GM18526 (cell line): ENCODE data around the gene SLC51B.

Source experiments
- POLR2A ChIP-seq: IDR thresholded peaks from 3 replicates; pipeline ENCODE4 v1.6.1; 2011; ENCODE audit not compliant: insufficient read length; ENCODE audit errors: extremely low read depth

The SLC51B gene

DNA sequence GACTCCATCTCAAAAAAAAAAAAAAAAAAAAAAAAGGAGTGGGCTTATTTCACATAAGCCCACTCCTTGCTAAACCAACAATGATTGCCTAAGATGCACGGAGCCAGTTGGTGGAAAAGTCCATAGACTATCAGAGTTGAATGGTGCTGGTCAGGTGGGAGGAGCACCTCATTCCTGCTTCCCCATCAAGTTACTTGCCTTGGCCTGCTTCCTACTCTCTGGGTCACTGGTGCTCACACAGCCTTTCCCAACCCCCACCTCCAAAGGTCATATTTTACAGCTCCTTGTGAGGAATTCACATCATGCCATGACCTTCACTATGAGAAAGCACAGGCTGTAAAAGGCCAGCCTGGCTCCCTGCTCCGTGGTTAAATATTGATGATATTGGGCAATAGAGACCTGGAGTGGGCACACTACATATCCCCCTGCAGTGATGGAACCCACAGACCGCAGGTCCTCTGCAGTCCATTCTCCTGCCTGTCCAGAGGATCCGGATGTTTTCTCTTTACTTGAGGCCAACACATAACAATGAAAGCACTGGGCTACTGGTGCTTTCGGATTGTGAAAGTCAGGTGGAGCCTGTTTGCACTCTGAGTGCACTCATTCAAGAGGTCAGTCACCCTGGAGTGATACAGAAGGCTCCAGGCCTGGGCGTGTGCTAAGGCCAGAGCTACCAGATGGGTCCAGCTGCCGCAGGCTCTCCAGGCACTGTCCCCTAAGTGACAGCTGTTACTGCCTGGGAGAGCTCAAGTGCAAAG is at the start of gene SLC51B:
Gene SLC51B (plus strand): TSS at position 664 of the 758 bp plus-strand sequence. CDS start 4,618 bp downstream, outside the sequence.
- no peak for TF ChIP-seq POLR2A

DNA sequence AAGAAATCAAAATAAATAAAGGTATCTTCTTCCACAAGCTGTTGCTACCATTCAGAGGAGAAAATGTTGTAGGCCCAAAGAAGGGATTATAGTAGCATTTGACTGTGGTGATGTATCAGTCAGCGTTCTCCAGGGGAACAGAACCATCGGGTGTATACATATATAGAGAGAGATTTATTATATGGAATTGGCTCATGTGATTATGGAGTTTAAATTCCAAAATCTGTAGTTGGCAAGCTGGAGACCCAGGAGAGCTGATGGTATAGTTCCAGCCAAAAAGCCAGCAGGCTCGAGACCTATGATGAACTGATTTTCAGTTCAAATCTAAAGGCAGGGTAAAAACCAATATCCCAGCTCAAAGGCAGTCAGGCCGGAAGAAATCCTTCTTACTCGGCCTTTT is 48.1 kb upstream of the SLC51B start:
- no peak for TF ChIP-seq POLR2A

DNA sequence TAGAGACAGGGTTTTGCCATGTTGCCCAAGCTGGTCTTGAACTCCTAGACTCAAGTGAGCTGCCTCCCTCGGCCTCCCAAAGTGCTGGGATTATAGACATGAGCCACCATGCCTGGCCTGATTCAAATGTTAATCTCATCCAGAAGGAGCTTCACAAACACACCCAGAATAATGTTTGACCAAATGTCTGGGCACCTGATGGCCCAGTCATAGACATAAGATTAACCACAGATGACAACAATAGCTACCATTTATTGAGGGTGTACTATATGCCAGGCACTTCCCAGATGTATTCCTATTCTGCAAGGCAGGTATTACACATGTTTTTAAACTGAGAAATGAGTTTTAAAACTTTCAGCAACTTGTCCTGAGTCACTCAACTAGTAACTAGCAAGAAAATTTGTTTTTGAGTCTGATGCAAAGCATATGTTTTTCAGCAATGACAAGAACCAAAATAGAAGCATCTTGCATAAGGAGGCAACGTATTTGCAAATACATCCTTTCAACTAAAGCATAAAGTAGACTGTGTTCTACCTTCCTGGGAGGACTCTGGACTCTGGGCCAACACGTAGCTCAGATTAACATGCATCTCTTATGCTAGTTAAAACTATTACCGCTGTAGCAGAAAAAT is 47.3 kb upstream of the SLC51B start:
- TF ChIP-seq POLR2A = no peak

DNA sequence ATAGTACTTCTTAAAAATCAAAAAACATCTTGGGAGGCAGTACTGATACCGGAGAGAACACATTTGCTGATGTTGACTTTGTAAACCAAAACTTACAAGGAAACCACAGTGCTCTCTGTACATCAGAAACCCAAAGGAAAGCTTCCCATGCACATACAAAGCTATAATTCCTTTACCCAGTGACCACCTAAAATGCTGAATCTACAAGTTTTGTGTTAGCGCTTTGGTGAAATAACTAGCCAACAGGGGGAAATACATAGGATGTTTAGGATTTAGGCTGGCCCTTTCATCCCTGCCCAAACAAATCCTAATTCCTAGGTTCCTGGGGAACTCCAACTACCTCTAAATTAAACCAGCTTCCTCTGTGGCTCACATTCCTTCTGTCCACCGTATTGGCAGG is 40.2 kb upstream of the SLC51B start:
- no peak for TF ChIP-seq POLR2A

DNA sequence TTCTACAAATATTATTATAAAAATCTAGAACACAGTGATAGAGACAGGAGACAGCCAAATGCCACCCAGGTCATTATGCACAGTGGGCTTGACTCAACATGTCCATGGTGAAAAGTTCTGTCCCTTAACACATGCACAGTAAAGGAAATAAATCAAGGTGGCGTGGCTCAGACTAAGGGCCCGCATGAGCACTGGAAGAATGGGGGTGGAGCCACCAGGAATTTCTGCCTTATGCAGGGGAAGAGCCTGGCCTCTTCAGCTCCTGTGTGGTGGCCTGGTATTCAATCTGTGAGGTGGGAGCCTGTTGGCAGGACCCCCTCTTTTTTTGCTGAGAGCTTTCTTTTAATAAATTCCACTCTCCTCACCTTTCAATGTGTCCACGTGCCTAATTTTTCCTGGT is 38.3 kb upstream of the SLC51B start:
- no peak for TF ChIP-seq POLR2A

DNA sequence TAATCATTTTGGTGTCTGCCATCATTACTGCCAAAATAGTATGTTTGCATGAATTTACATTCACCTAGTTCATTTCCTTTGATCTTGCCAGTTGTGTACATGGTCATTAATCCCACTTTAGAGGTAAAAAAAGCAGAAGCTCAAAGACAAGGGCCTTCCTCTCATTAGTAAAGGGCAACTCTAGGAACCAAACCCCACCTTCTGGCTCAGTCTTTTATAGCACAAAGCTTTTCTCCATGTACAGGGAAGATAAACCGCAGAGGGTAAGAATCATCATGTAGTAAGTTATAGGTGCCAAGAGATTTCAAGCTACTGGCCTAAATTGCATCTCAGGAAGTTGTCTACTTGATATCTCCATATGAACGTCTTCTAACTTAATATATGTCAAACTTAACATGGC is 36.2 kb upstream of the SLC51B start:
- TF ChIP-seq POLR2A = no peak

DNA sequence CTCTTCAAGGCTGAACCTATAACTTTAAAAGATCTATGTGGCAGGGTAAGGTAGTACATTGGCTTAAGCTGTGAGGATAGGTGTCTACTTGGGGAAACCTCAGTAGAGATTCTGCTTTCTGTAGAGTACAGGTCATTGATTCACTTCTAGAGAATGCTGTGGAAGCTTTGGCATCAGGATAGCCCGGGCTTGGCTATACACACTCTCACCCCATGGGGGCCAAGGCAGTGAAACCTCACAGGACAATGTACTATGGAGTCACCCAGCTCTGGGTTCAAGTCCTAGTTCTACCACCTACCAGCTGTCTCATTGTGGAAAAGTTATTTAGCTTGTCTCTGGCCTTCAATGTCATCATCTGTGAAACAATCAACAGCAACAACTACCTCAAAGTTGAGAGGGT is 24.8 kb upstream of the SLC51B start:
- TF ChIP-seq POLR2A = no peak

DNA sequence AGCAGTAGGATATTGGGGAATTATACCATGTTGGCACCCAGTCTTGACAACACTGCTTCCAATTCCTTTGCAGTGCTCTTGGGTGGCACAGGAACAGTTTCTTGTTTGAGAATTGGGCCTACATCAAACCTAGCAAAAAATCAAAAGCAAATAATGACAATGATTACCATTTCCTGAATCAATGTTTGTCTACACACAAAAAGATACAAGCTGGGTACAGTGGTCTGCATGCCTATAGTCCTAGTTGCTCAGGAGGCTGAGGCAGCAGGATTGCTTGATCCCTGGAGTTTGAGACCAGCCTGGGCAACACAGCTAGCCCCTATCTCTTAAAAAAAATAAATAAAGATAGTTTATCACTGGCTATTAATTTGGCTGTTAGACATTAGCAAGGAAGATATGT is 23.7 kb upstream of the SLC51B start:
- TF ChIP-seq POLR2A = no peak

DNA sequence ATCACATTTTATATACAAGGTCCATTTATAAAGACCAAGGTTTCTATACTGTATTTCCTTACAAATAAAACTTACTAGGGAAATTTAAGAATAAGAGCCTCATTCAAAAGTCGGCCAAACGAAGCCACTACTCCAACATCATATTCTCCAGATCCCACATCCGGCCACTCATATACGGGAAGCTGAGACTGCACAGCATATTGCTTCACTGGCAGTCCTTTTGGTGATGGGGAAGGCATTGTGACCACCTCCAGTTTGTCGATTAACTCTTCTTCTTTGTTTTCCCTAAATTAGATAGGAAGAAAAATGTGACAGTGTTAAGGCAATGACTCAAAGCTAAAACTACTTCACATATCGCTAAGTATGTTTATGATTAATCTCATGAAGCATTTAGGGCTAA is 18.4 kb upstream of the SLC51B start:
- no peak for TF ChIP-seq POLR2A

DNA sequence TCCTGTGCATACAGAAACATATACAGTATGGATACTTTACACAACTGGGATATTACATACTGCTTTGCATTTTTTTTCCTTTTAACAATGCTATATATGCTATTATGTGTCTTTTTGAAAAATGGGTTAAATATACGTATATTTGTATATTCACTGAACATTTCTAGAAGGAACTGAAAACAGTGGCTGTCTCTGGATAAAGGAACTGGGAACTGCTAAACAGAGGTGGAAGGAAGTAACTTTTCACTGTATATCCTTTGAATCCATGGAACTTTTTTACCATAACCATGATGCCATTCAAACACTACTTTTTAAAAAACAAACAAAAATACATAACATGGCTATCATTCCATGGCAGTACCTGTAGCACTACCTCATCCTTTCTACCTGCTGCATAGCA is 17.6 kb upstream of the SLC51B start:
- no peak for TF ChIP-seq POLR2A

DNA sequence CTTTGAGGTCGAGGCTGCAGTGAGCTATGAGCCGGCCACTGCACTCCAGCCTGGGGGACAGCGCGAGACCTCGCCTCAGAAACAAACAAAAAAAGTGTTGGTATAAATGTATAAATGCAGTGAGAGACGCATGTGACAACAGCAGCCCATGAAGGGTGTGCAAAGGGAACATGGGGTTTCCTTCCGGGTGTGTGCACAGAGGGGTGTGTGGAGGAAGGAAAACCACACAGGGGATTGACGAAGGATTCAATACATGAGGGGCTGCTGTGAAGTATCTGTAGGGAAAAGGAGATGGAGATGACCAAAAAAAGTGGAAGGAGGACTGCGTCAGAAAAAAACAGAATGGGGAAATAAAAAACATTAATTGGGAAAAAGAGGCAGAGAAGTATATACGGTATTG is 16.8 kb upstream of the SLC51B start:
- no peak for TF ChIP-seq POLR2A

DNA sequence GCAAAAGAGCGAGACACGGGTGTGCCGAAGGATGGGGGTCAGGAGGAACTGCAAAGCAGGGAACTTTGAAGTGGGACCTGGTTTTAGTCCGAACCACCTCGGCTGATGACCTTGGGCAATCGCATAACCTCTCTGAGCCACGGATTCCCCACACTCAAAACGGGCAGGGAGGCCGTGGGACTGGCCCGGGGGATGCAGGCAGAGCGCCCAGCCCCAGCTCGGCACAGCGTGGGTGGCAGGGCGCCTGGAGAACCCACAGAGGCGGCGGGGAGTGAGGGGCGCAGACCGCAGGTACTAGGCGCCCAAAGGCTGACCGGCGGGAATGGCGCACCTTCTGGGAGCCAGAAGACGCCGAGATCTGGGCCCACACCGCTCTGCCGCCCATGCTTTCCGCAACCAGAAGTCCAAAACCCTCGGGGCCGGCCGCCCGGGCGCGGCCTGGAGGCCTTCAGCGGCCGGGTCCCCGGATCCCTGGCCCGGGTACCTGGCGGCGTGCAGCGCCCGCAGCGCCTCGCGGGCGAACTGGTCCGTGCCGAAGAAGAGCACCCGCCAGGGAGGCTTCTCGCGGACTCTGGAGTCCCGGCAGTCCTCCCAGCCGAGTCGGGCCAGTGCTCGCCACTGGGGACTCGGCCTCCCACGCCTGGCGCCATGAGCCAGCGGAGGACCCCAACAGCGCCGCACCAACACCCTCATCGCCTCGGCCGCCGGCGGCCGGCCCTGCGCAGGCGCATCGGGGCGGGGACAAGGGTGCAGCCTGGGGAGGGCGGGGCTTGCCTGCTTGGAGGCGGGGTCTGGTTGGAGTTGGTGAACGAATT is 16.1 kb upstream of the SLC51B start, which contains the start of gene MTFMT:
Gene MTFMT (minus strand): TSS at position 719 of the 815 bp plus-strand sequence. CDS start 26 bp downstream, at position 693.
- TF ChIP-seq POLR2A = peak; percentile 93

DNA sequence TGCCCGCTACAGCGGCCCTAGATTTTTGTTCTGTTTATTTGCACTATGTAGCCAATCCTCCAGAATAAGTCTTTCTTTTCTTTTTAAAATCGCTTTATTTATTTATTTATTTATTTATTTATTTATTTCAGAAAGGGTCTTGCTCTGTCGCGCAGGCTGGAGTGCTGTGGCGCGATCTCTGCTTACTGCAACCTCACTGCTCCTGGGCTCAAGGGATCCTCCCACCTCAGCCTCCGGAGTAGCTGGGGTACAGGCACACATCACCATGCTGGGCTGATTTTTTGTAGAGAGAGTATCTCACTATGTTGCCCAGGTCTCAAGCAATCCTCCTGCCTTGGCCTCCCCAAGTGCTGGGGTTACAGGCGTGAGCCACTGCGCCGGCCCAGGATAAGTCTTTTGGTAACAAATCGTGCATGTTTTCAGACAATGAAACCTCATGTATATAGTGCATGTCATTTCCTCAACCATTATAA is 15.4 kb upstream of the SLC51B start:
- TF ChIP-seq POLR2A = no peak

DNA sequence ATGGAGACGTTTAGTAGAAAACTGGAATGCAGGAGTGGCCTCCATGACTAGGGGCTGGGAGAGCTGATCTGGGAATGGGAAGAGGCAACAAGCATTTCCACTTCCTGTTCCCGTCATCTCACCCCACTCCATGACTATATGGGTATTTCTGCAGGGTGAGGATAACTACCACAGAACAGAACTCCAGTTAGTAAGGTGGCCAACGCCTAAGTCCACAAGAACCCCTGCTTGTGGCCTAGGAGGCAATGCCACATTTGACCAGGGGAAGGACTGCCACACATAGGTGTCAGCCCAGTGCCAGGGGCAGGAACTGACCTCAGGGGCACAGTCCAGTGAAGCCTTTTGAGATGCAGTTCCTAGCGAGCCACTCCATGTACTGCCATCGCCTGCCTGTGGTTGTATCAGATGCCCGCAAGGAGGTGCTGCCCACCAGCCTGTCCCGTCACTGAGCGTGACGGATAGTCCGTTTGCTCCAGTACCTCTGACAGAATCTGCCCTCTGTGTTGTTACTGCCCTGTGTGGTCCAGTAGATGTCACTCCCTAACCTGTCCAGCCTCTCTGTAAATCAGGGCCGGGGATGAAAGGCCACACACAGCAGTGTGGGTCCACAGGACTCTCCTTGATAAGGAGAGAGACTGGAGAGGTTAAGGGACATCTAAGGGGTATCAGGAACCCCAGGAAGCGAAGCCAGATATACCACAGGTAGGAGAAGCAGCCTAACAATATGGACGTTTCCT is 12.2 kb upstream of the SLC51B start:
- no peak for TF ChIP-seq POLR2A

DNA sequence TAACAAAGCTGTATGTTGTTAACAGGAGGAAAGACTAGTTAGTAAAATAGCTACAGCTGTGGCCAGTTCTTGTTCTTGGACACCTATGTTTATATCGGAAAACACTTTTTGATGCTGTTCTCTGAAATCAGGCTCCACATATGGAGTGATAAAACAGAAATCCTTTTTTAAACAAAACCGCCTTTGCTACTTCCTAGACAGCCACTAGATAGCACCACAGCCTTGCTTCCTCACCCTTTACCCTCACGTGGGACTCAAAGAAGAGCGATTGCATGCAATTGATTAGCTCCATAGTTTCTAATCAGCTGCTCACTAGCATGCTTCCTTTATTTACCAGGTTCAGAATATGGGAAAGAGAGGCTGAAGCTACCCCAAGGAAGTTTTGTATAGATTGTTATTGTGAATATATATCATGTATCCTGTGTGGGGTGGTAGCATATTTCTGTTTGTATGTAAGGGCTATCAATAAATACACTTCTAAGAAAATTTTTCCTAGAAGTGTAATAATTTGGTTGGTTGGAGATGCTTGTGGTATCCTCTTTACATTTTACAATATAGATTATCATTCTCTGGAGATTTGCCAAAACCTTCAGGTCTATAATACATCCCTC is 11.4 kb upstream of the SLC51B start:
- no peak for TF ChIP-seq POLR2A
